HG03378 (cell line): ENCODE data around the gene RAB13.
A peak's percentile ranks its signal among the peaks of the same experiment; 100 is the strongest.

Experiments
- ATAC-seq: cut with Tn5 transposase; IDR thresholded peaks from one replicate; pipeline ENCODE4 v1.9.1; 2021; ENCODE audit warnings: mild to moderate bottlenecking, moderate library complexity; ENCODE audit not compliant: unreplicated experiment

RAB13 gene

GRCh38 chr1:153978274-153978909 lies 7.7 kb downstream of the RAB13 start:
- no peak for ATAC-seq

DNA sequence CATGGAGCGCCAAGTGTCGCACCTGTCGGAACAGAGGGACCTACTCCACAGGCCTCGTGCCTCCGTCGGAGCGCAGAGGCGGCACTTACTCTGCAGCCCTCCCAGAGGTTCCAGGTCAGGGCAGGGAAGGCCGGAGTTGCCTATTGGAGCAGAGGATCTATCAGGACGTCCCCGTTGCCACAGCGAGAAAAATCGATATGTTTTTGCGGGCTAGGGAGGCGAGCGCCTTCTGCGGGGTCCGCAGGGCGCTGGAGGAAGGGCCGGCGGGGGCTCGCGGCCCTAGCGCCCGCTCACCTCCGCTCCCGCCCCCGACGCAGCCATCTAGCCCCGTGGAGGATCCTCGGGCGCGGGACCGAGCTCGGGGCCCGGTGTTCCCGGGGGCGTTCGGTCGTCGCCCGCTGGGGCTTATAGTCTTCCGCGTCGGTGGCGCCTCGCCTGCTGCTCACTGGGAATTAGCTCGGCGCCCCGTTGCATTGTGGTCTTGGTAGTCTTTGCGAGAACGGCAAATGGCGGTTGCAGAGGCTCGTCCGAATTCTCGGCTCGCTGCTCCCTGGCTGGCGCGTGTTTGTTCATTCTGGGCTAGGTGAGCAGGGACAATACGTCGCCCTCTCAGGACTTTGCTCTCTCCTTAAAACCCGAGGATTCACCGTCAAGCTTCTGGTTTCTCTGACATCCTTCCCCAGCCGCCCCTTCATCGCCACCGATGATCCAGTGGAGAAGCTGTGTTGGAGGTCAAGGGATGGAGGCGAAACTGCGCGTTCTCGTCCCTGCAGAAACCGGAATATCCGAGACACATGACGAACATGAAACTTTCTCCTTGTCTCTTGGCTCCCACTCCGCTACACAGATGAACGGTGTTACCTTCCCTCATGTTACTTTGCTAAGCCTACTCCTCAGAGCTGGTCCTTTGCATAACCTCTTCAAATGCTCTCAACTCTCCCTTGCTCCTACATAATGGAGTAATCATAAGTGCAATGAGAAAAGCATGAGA lies 8.6 kb downstream of the RAB13 start, which contains the start of gene JTB:
Gene JTB (minus strand): TSS at position 425 of the 991 bp plus-strand sequence. CDS start 422 bp downstream, at position 3.
- no peak for ATAC-seq

GRCh38 chr1:153976819-153977249 lies 9.3 kb downstream of the RAB13 start:
- ATAC-seq: no peak

DNA sequence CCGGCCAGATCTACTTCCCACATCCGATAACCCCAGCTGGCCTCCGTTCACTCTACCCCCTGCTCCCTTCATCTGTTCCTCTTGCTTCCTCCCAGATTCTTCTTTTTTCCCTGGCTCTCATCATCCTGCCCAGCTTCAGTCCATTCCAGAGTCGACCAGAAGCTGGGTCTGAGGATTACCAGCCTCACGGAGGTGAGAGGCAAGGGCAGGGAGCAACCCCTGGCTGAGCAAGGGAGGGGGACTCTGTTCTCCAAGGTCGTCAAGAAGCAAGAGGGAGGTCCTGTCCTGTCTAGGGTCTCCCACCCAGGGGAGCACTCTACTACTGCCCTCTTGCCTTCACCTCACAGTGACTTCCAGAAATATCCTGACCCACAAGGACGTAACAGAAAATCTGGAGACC lies 12.6 kb downstream of the RAB13 start:
- no peak for ATAC-seq

DNA sequence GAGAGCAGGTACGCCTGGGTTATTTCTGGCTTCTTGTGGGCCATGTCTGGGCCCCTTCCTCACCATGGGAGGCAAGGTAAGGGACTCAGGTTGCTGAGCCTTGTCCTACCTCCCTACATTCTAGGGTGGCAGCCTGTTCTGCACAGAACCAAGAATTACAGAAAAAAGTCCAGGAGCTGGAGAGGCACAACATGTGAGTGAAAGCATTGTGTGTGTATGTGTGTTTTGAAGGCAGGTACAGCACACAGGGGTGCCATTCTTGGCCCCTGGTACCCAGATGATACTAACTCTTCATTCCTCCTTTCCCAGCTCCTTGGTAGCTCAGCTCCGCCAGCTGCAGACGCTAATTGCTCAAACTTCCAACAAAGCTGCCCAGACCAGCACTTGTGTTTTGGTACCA lies 13.1 kb downstream of the RAB13 start:
- no peak for ATAC-seq

DNA sequence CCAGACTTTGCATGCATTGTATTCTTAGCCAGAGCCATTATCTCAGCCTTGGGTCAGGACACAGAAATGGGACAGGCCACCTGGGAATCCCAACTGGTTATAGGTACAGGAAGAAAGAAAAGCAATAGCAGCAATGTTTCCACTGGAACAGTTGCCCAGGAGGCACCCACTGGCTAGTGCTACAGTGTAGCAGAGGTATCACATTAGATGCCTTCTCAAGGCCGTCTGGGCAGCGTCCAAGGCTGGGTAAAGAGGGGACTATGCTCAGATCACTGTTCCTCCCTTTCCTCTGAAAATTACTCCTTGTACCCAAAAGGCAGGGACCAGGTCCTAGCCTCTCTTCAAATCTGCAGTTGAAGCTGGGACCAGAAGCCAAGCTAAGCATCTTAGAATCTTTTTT lies 15.8 kb downstream of the RAB13 start:
- ATAC-seq: no peak

- no peak for ATAC-seq
Measured at GRCh38 chr1:153968972-153969371, 17.2 kb downstream of the RAB13 start.

DNA sequence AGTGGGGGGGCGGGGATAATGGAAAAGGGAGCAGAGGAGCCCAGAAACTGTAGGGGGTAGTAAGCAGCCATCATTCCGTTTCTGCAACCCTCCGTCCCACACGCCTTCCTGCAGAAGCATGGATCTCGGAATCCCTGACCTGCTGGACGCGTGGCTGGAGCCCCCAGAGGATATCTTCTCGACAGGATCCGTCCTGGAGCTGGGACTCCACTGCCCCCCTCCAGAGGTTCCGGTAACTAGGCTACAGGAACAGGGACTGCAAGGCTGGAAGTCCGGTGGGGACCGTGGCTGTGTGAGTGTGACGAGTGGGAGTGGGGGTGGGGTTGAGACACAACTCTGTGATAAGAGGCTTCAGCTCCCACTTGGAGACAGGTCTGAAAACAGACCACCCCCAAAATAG lies 17.7 kb downstream of the RAB13 start:
- ATAC-seq: no peak

DNA sequence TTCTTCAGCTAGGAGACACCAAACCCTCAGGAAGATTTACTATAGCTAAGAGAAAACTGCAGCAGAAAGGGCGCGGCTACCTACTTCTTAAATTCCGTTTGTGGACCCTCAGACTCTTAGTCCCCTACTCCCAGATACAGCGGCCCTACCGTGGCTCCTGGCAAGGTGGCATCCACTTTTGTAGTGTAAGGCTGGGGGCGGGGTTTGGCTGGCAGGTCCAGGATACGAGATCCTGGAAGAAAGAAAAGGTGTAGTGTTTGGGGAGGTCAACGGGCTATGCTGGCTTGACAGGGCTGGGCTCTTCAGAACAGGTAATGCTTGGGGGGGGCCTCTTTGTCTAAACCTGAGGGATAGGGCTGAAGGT lies 18.2 kb downstream of the RAB13 start:
- ATAC-seq: no peak

DNA sequence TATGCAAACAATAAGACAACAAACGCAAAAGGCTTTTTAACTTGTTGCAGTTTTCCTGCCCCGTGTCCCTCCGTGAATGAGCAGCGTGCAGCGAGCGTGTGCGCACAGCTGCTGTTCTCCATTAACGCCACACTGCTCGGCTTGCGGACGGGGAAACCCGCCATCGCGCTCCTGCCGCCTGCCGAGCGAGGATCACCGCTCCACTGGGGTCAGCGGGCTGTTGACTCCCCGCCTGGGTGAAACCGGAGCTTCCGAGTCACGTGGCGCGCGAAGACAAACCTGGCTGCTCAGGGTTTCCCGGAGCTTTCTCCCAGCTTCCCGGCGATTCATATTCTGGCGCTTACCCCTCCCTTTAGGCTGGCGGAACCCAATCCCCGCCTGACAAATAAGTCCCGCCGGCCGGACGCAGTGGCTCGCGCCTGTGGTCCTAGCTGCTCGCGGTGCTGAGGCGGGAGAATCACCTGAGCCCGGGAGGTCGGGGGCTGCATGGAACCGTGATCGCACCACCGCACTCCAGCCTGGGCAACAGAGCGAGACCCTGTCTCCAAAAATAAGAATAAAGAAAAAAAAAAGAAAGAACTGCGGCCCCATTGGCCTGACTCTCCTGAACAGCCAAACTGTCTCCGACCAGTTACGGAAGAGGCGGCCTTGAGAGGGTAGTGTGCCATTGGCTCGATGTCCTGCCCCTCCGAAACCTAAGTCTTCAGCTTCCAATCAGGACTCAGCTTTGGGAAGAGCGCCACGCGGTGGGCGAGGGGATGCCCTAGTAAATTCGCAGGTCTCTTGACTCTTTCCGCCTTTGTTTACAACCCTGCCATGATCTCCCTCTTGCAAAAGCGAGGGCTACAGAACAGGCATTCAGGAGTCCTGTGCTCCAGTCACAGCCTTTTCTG lies 18.8 kb downstream of the RAB13 start, which contains the start of gene CREB3L4:
Gene CREB3L4 (plus strand): TSS at position 796 of the 893 bp plus-strand sequence. CDS start 624 bp downstream, outside the sequence.
- ATAC-seq: peak; percentile 76

GRCh38 chr1:153963850-153964331 lies 22.2 kb downstream of the RAB13 start:
- no peak for ATAC-seq

- peak; percentile 32 for ATAC-seq
Measured at GRCh38 chr1:153963030-153963849, 22.9 kb downstream of the RAB13 start, which contains the start of gene SLC39A1. Gene SLC39A1, minus strand, starts transcription at chr1:153963537. Its CDS starts 822 bp downstream, at chr1:153962715.

- ATAC-seq: no peak
Measured at GRCh38 chr1:153962088-153963029, 23.8 kb downstream of the RAB13 start.

DNA sequence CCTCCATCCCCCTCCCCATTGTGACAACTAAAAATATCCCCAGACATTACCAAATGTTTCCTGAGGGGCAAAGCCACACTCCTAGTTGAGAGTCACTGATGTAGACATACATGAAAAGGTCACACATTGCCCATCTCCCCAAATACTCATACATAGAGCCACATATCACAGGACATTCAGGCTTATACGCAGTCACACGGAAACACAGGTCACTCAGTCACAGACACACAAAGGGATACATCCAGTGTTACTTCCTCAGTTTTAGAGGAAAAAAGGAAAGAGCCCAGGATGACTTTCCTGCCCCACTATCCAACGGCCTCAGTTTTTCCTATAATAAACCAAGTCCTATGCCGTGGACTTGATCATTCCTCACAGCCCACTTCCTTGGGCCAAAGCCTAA lies 24.7 kb downstream of the RAB13 start:
- no peak for ATAC-seq

GRCh38 chr1:153960206-153960605 lies 25.9 kb downstream of the RAB13 start:
- ATAC-seq: no peak

DNA sequence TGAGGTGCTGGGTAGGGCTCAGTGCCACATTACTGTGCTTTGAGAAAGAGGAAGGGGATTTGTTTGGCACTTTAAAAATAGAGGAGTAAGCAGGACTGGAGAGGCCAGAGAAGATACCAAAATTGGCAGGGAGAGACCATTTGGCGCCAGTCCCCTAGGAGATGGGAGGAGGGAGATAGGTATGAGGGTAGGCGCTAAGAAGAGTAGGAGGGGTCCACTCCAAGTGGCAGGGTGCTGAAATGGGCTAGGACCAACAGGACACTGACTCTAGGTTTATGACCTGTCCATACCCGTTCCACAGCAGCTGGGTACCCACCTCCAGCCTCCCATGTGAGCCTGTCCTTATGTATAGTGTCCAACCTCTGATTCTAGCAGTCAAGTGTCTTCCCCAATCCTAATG lies 26.7 kb downstream of the RAB13 start:
- ATAC-seq: no peak

DNA sequence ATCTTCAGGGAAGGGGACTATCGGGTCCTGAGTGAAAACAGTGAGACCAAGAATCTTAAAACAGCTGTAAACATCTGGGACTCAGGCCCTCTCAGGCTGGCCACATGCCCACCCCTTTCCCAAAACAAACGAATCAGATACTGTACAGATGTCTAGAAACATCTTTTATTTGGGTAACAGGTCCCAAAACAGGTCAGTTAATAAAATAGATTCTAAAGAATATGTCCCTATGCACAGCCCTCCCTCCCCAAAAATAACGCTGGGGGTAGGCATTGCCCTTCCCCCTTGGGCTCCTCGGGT lies 27.2 kb downstream of the RAB13 start:
- ATAC-seq: no peak

DNA sequence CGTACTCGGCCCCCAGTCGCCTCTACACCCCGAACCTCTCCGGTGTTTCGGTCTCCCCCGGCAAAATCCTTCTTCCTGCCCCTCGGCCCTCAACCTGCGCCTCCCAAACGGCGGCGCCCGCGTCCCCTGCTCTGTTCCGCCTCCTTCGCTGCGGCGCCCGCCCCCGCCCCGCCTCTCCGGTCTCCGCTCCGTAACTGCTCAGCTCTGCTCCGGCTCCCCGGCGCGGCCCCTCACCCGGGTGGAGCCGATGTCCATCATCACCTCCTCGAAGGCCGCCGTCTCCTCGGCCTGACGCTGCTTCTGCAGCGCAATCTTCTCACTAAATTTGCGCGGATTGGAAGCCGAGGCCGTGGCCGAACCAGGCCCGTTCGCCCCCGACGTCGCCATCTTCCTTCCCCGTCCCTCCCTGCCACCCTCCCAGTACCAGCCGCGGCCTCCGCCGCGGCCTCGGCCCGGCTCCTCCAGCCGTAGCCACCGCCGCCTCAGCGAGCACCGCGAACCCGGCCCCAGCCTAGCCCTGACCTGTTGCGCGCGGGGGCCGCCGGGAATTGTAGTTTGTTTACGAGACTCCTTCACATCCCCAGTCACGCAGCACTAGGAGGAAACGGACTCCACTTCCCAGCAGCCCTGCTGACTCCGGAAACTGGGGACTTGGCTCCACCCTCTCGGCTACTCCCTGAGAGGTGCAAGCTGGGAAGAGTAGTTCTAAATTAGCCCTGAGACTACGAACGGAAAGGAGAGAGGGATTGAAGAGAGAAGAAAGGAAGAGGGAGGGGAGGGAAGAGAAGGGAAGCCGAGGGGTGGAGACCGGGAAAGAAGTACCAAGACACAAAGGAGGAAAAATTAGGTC lies 27.8 kb downstream of the RAB13 start, which contains the start of gene CRTC2:
Gene CRTC2 (minus strand): TSS at position 502 of the 850 bp plus-strand sequence. CDS start 115 bp downstream, at position 387.
- peak; percentile 71 for ATAC-seq
